Osteocyte (in vitro differentiated cells): ENCODE results near the gene LIMCH1. TPM values are rescaled to one million over a fixed set of nuclear protein-coding genes. Genes with fewer than 3 reads are reported as not detected.
A peak's percentile ranks its signal among the peaks of the same experiment; 100 is the strongest.
"Not testable (repeated sequence)": the region's sequence is repeated elsewhere in the genome, so short reads cannot be mapped to it uniquely, and the experiment has no call there.

Experiments
- DNase-seq: peaks from one replicate; pipeline ENCODE4 v3.0.0; 2021; ENCODE audit warnings: mixed read lengths; ENCODE audit not compliant: unreplicated experiment; ENCODE audit errors: extremely low spot score
- H3K27ac Mint-ChIP-seq: one replicate; pipeline ENCODE4 v1.8.0; 2021; ENCODE audit warnings: mild to moderate bottlenecking, mixed read lengths; ENCODE audit not compliant: unreplicated experiment
- H3K27me3 Mint-ChIP-seq: one replicate; pipeline ENCODE4 v1.8.0; 2021; ENCODE audit warnings: mixed read lengths; ENCODE audit not compliant: unreplicated experiment
- H3K36me3 Mint-ChIP-seq: one replicate; pipeline ENCODE4 v1.8.0; 2021; ENCODE audit warnings: mixed read lengths; ENCODE audit not compliant: unreplicated experiment
- H3K4me1 Mint-ChIP-seq: one replicate; pipeline ENCODE4 v1.8.0; 2021; ENCODE audit warnings: mixed read lengths; ENCODE audit not compliant: unreplicated experiment
- H3K4me3 Mint-ChIP-seq: one replicate; pipeline ENCODE4 v1.8.0; 2021; ENCODE audit warnings: mild to moderate bottlenecking, moderate library complexity, mixed read lengths; ENCODE audit not compliant: unreplicated experiment
- H3K9me3 Mint-ChIP-seq: one replicate; pipeline ENCODE4 v1.8.0; 2021; ENCODE audit warnings: mixed read lengths; ENCODE audit not compliant: unreplicated experiment
- long read RNA-seq: library from polyadenylated mRNA; unstranded; transcript quantifications from one replicate; pipeline ENCODE4 v2.0.0, GENCODE V29; 2021
- total RNA-seq: library from RNA; stranded (reverse); gene quantifications from 2 replicates; pipeline ENCODE4 v1.2.1, GENCODE V29; 2021
- TF ChIP-seq, protein P1 (sequence below): fragments of 200-600 bp; sonication (generic); IDR thresholded peaks from 2 replicates; pipeline ENCODE4 v1.5.0; 2021; ENCODE audit warnings: antibody characterized with exemption, mild to moderate bottlenecking, moderate library complexity

The LIMCH1 gene, protein sequence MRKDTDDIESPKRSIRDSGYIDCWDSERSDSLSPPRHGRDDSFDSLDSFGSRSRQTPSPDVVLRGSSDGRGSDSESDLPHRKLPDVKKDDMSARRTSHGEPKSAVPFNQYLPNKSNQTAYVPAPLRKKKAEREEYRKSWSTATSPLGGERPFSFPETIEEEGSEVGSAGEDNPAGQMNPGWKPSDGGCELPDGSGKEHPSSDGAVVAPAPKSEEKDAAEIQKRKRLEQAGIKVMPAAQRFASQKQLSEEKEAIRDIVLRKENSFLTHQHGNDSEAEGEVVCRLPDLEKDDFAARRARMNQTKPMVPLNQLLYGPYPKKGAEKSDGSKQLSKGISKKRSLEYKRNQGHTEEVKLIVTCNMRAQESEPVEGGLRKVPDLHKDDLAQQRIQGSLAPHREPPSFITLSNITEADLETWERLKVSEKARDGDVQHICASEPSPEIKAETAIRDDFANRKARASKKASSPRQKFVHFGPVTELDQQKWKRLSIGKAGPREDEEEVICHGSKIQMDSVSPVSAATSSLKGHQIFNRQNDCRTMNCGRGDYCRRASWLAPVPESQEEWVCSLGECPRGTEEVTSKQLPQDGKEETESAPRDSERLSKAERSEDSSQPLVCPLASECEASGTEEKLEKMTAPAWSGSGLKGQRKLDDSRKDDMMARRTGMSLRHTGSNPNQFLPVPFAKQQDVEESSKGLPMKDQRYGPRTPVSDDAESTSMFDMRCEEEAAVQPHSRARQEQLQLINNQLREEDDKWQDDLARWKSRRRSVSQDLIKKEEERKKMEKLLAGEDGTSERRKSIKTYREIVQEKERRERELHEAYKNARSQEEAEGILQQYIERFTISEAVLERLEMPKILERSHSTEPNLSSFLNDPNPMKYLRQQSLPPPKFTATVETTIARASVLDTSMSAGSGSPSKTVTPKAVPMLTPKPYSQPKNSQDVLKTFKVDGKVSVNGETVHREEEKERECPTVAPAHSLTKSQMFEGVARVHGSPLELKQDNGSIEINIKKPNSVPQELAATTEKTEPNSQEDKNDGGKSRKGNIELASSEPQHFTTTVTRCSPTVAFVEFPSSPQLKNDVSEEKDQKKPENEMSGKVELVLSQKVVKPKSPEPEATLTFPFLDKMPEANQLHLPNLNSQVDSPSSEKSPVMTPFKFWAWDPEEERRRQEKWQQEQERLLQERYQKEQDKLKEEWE (N-terminal part only)
- 0.29 and 0.43 TPM in 2 replicates for total RNA-seq
- long read RNA-seq, partial matches to known transcripts: 0 of 1 reads
- long read RNA-seq, other reads (novel, unspliced or antisense): 1 of 1 reads

DNA sequence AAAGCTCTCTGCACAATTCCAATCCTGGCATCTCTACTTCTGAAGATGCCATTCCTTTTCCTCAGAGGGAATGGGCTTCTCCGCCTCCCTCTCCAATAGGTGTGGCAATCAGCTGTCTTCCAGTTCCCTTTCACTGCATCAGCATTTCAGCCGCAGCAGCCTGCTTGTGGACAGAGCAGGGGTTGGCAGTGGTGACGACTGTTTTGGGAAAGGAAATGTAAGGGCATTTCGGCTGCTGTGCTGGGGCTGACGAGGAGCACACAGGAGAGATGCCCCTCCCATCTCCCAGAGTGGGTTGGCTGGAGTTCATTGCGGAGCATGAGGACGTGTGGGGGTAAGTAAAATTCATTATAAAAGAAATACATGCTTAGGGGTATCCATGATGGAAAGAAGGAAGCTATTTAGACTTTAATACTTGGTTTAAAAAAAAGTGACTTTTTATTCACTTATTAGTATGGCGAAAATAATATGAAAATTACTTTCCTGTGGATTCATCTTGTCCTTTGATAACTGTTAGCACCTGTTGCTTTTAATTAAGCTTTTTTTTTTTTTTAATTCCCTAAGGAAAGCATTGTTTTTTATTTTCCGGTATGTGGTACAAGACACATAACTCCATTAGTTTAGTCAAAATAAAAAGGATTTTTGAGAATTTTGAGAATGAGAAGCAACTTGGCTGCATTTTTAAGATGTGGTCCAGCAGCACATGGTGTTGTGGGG lies at the start of gene LIMCH1:
Gene LIMCH1 (plus strand): TSS at position 141 of the 717 bp plus-strand sequence. CDS start 67,839 bp downstream, outside the sequence.
- Mint-ChIP-seq H3K27ac (no peak within 1 kb of the TSS), H3K9me3 (no peaks in the 10 kb centered on the region), H3K27me3 (peaks cover 27% of the 10 kb centered on the region), H3K4me1 (no peaks in the 10 kb centered on the region), H3K4me3 (no peak within 1 kb of the TSS), H3K36me3 (no peaks in the 10 kb centered on the region)
- no peak for DNase-seq
- TF ChIP-seq, protein P1, sequence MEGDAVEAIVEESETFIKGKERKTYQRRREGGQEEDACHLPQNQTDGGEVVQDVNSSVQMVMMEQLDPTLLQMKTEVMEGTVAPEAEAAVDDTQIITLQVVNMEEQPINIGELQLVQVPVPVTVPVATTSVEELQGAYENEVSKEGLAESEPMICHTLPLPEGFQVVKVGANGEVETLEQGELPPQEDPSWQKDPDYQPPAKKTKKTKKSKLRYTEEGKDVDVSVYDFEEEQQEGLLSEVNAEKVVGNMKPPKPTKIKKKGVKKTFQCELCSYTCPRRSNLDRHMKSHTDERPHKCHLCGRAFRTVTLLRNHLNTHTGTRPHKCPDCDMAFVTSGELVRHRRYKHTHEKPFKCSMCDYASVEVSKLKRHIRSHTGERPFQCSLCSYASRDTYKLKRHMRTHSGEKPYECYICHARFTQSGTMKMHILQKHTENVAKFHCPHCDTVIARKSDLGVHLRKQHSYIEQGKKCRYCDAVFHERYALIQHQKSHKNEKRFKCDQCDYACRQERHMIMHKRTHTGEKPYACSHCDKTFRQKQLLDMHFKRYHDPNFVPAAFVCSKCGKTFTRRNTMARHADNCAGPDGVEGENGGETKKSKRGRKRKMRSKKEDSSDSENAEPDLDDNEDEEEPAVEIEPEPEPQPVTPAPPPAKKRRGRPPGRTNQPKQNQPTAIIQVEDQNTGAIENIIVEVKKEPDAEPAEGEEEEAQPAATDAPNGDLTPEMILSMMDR: no peak

DNA sequence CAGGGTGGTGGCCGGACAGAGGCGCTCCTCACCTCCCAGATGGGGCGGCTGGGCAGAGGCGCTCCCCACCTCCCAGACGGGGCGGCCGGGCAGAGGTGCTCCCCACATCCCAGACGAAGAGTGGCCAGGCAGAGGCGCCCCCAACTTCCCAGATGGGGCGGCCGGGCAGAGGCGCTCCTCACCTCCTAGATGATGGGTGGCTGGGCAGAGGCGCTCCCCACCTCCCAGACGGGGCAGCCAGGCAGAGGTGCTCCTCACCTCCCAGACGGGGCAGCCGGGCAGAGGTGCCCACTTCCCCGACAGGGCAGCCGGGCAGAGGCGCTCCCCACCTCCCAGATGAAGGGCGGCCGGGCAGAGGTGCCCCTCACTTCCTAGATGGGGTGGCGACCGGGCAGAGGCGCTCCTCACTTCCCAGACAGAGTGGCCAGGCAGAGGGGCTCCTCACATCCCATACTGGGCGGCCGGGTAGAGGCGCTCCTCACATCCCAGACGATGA lies 46.8 kb upstream of the LIMCH1 start:
- not testable (repeated sequence) for H3K4me1 Mint-ChIP-seq, H3K36me3 Mint-ChIP-seq, H3K9me3 Mint-ChIP-seq, H3K4me3 Mint-ChIP-seq, H3K27ac Mint-ChIP-seq
- peak; percentile 78 for DNase-seq
- H3K27me3 Mint-ChIP-seq: peaks cover 11% of the 10 kb centered on the region

DNA sequence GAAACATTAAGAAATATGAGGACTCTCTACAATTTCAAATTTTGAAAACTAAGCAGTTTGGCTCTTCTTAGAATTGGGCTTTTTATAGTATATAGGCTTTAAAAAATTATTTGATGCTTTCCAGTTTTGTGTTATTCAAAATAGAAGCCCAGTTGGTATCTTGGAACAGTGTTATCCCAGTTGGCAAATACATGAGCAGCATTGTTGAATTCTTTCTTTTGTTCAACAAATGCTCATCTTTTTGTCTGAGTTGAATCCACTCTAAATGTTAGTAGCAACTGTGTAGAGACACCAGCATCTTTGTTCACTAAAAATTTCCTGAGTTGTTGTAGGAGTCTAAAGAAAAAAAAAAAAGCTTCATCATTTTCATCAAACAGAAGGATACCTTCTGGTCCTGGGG lies 41.0 kb upstream of the LIMCH1 start:
- Mint-ChIP-seq H3K36me3 (no peaks in the 10 kb centered on the region), H3K27me3 (peaks cover 8% of the 10 kb centered on the region), H3K4me1 (no peaks in the 10 kb centered on the region), H3K4me3 (no peak overlapping the region), H3K27ac (no peak overlapping the region), H3K9me3 (peaks cover 4% of the 10 kb centered on the region)
- TF ChIP-seq, protein P1: no peak
- DNase-seq: no peak

DNA sequence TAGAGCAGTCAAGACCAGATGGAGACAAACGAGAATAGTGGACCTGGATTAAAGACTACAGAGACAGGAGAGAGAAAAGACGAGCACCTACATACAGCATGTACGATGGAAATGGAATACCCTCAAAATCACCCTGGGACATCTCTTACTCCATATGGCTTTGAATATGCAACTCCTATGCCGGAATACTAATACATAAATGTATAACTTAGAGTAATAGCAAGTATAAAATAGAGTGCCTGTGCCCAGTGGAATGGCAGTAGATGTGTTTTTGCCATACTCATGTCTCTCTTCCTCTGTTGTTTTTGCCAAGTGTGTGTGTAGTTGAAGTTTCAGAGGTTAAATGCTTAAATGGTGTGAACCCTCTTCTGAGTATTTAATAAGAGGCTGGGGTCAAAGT lies 39.8 kb upstream of the LIMCH1 start:
- peaks cover 8% of the 10 kb centered on the region for H3K27me3 Mint-ChIP-seq
- H3K4me3 Mint-ChIP-seq: no peak overlapping the region
- TF ChIP-seq, protein P1: no peak
- no peaks in the 10 kb centered on the region for H3K9me3 Mint-ChIP-seq
- no peaks in the 10 kb centered on the region for H3K4me1 Mint-ChIP-seq
- no peaks in the 10 kb centered on the region for H3K36me3 Mint-ChIP-seq
- H3K27ac Mint-ChIP-seq: no peak overlapping the region
- DNase-seq: no peak
